ENCODE results near the gene MSH5.
"Not testable (repeated sequence)": the region's sequence is repeated elsewhere in the genome, so short reads cannot be mapped to it uniquely, and the experiment has no call there.

The MSH5 gene

DNA sequence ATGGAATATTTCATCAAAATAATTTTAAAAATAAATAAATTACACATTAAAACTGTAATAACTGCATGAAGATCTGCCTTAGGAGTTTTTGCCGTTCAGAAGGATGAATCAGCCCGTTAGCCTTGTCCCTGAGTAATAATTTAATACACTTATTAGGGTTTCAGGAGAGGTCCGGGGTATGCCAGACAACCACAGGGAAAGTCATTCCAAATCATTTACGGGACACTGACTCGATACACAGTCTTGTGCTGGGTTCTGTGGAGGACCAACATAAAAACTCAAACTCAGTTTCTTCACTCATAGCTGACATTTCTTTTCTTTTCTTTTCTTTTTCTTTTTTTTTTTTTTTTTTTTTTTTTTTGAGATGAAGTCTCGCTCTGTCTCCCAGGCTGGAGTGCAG, 33.9 kb upstream of the MSH5 start:
- TF ChIP-seq, protein P1, sequence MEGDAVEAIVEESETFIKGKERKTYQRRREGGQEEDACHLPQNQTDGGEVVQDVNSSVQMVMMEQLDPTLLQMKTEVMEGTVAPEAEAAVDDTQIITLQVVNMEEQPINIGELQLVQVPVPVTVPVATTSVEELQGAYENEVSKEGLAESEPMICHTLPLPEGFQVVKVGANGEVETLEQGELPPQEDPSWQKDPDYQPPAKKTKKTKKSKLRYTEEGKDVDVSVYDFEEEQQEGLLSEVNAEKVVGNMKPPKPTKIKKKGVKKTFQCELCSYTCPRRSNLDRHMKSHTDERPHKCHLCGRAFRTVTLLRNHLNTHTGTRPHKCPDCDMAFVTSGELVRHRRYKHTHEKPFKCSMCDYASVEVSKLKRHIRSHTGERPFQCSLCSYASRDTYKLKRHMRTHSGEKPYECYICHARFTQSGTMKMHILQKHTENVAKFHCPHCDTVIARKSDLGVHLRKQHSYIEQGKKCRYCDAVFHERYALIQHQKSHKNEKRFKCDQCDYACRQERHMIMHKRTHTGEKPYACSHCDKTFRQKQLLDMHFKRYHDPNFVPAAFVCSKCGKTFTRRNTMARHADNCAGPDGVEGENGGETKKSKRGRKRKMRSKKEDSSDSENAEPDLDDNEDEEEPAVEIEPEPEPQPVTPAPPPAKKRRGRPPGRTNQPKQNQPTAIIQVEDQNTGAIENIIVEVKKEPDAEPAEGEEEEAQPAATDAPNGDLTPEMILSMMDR (conservative IDR thresholded peaks at IDR 0.05; ENCODE audit: low read depth, low read length), result no peak
- H3K4me3 ChIP-seq (ENCODE audit: low read length), result no peak overlapping the region
- no peak for DNase-seq (ENCODE audit: low read depth)

DNA sequence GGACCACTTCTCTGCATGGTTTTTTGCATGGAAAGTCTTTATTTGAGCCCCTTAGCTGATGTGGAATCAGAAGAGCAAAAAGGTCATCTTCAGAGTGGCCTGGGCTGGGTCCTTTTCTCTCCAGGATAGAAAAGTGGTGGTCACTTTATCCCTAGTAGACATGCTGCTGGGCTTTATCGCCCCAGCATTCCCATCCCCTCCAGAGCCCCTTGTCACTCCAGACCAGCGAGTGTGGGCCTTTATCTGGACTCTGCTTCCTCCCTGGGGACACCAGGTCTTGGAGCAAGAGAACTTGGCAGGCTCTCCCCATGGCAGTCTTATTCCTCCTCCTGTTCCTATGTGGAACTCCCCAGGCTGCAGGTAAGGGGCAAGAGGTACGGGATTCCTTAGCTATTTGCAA, 33.2 kb upstream of the MSH5 start, which contains the start of gene LY6G6F:
TSS of gene LY6G6F (plus strand) at position 268 of the 400 bp plus-strand sequence. CDS start at position 309, 41 bp downstream.
- TF ChIP-seq, protein P1 (conservative IDR thresholded peaks at IDR 0.05; ENCODE audit: low read depth, low read length), result no peak
- H3K4me3 ChIP-seq (ENCODE audit: low read length), result no peak within 1 kb of the TSS

DNA sequence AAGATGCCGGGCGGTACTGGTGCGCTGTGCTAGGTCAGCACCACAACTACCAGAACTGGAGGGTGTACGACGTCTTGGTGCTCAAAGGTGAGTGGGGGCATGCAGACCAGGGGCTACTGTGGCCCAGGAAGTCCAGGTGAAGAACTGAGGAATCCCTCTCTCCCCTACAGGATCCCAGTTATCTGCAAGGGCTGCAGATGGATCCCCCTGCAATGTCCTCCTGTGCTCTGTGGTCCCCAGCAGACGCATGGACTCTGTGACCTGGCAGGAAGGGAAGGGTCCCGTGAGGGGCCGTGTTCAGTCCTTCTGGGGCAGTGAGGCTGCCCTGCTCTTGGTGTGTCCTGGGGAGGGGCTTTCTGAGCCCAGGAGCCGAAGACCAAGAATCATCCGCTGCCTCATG, 32.1 kb upstream of the MSH5 start:
- H3K4me3 ChIP-seq (ENCODE audit: low read length), result no peak overlapping the region
- no peak for DNase-seq (ENCODE audit: low read depth)
- TF ChIP-seq, protein P1 (conservative IDR thresholded peaks at IDR 0.05; ENCODE audit: low read depth, low read length), result no peak

More for the DNA sequence above, 33.2 kb upstream of the MSH5 start, which contains the start of gene LY6G6F:
- no peak for DNase-seq (ENCODE audit: low read depth)

DNA sequence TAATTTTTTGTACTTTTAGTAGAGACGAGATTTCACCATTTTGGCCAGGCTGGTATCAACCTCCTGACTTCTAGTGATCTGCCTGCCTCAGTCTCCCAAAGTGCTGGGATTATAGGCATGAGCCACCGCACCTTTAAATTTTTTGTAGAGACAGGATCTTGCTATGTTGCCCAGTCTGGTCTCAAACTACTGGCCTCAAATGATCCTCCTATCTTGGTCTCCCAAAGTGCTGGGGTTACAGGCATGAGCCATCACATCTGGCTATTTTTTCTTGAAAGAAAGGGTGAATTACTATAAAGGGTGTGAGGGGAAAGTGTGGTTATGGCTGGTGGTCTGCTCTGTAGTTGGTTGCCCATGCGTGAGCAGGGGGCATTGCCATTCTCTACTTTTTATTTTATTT, 31.6 kb upstream of the MSH5 start:
- TF ChIP-seq, protein P1 (conservative IDR thresholded peaks at IDR 0.05; ENCODE audit: low read depth, low read length), result no peak
- DNase-seq (ENCODE audit: low read depth), result no peak
- H3K4me3 ChIP-seq (ENCODE audit: low read length), result no peak overlapping the region

DNA sequence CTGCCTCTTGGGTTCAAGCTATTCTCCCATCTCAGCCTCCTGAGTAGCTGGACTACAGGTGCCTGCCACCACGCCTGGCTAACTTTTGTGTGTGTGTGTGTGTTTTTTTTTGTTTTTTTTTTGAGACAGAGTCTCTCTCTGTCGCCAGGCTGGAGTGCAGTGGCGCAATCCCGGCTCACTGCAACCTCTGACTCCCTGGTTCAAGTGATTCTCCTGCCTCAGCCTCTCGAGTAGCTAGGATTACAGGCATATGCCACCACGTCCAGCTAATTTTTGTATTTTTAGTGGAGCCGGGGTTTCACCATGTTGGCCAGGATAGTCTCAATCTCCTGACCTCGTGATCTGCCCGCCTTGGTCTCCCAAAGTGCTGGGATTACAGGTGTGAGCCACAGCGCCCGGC, 30.6 kb upstream of the MSH5 start:
- DNase-seq (ENCODE audit: low read depth); H3K4me3 ChIP-seq (ENCODE audit: low read length): not testable (repeated sequence)

DNA sequence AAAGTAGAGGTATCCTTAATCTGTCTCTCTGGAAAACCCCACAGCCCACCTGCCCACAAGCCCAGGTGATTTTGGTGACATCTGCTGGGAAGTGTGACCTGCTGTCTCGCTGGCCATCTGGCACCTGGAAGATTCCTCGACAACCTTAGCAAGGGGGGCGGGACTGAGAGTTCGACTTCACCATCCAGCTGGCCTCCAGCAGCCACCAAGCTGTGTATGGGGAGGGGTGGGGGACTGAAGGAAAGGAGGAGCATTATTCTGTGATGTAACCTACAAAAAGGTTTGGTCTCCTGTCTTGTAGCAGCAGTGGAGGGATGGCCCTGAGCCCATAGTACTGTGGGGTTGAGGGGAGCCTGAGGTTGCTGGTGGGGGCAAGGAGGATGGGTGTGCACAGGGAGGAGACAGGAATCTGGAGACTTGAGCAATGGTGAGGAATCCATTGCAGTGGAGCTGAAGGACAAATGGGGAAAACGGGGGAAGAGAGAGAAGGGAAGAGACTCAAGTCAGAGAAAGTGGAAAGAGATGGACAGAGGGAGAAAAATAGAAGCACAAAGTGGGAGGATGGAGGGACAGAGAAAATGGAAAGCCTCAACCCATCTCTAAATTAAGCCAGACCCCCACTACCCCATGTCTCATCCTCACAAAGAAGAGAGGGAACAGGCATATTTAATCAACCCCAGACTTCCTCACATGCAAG, 29.1 kb upstream of the MSH5 start:
- TF ChIP-seq, protein P1 (conservative IDR thresholded peaks at IDR 0.05; ENCODE audit: low read depth, low read length), result no peak
- DNase-seq (ENCODE audit: low read depth), result no peak
- H3K4me3 ChIP-seq (ENCODE audit: low read length), result no peak overlapping the region

DNA sequence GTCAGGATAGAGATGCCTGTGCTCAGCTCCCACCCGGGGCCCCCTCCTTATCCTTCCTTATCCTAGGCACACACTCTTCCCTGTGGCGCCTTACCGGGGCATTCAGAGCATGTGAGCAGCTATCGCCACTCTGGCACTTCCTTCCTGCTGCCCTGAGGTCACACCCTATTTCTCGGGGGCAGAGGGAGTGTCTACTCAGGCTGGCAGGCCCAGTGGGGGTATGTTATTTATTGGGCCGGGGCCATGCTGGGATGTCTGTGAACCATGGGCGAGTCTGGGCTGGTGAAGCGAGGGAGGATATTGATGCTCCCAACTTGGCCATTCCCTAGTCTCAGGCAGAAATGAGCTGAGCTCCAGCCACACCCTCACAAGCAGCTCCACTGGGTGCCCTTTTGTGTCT, 28.6 kb upstream of the MSH5 start:
- H3K4me3 ChIP-seq (ENCODE audit: low read length), result no peak overlapping the region

More for the DNA sequence above, 28.6 kb upstream of the MSH5 start:
- DNase-seq (ENCODE audit: low read depth), result no peak
- TF ChIP-seq, protein P1 (conservative IDR thresholded peaks at IDR 0.05; ENCODE audit: low read depth, low read length), result no peak
